ENCODE results near the gene CATSPER1. TPM values are rescaled to one million over a fixed set of nuclear protein-coding genes. Genes with fewer than 3 reads are reported as not detected.

Gene CATSPER1
- total RNA-seq, 1 experiment from 2014 or later, result 2.4 TPM

GRCh38 chr11:65973439-65974110 is 52.7 kb downstream of the CATSPER1 start:
- BruUV-seq (replicated peaks), result no TSS peak
- DNase-seq (ENCODE audit: low read depth, low spot score), result no peak
- POLR2A ChIA-PET, result interaction anchor here (0.5 kb wide), 1 partner anchor 41 kb away, joined by 3 read pairs; no protein-coding TSS in a partner anchor

GRCh38 chr11:65972116-65972515 is 54.2 kb downstream of the CATSPER1 start:
- H3K9me3 ChIP-seq (ENCODE audit: control insufficient read depth in 1 of 2, insufficient read depth in 1 of 2, low read depth in 1 of 2, low read length in 2 of 2), result no peaks in the 10 kb centered on the region
- no peaks in the 10 kb centered on the region for H3K4me1 ChIP-seq (ENCODE audit: control insufficient read depth in 1 of 2, insufficient read depth in 2 of 2, low read length in 2 of 2)
- no peak overlapping the region; the same call in 1 of the 2 replicates for H3K27ac ChIP-seq (ENCODE audit: low read depth, low read length)
- CTCF ChIA-PET, result interaction anchor here (0.9 kb wide), 1 partner anchor 112 kb away, joined by 3 read pairs; the partner anchor contains the start of gene MUS81
- ATAC-seq (no peak), DNase-seq (ENCODE audit: low read depth, low spot score) (no peak)
- intact Hi-C loops (cut with micrococcal nuclease), result no loop called here
- no peaks in the 10 kb centered on the region for H4K20me1 ChIP-seq (ENCODE audit: insufficient read depth)
- H3K9ac ChIP-seq (ENCODE audit: low read length), result no peak overlapping the region
- no peak overlapping the region for H2AFZ ChIP-seq (ENCODE audit: low read depth, low read length, poor library complexity, severe bottlenecking)
- peaks cover 4% of the 10 kb centered on the region; the same call in 1 of the 2 replicates for H3K79me2 ChIP-seq (ENCODE audit: insufficient read depth, low read length)
- H3K4me3 ChIP-seq (replicated peaks in 1 of 2; ENCODE audit: low read depth in 1 of 2, low read length in 2 of 2), result no peak overlapping the region
- no peak overlapping the region for H3K4me2 ChIP-seq (ENCODE audit: low read length)
- H3K9me2 ChIP-seq (ENCODE audit: insufficient read depth), result no peaks in the 10 kb centered on the region
- POLR2A ChIA-PET, result interaction anchor here (1.1 kb wide), 1 partner anchor 83 kb away, joined by 5 read pairs; no protein-coding TSS in a partner anchor
- no TSS peak for BruUV-seq (replicated peaks)
- peaks cover 14 to 19% of the 10 kb centered on the region in 2 experiments; a peak in 3 of 4 replicates for H3K36me3 ChIP-seq (ENCODE audit: control insufficient read depth in 1 of 2, insufficient read depth in 2 of 2, low read length in 2 of 2)
- RAD21 ChIA-PET (ENCODE audit: low non-redundant PET in 1 of 2, low total read pairs in 2 of 2, uncharacterized antibody in 2 of 2, unreplicated experiment in 2 of 2), result no interaction called here
- no peaks in the 10 kb centered on the region for H3K27me3 ChIP-seq (ENCODE audit: insufficient read depth, low read length)
- TF ChIP-seq SP1 (IDR thresholded peaks at IDR 0.05; ENCODE audit: low read depth) (no peak), CEBPB (IDR thresholded peaks at IDR 0.05; ENCODE audit: low read depth) (no peak), FOSL1 (IDR thresholded peaks at IDR 0.05; ENCODE audit: low read depth) (no peak), RAD21 (IDR thresholded peaks at IDR 0.05; ENCODE audit: low read depth) (no peak), EZH2 (IDR thresholded peaks at IDR 0.05) (no peak), YY1 (IDR thresholded peaks at IDR 0.05; ENCODE audit: extremely low read depth, insufficient replicate concordance, low read depth, low read length) (no peak), ZNF274 (IDR thresholded peaks at IDR 0.05; ENCODE audit: low read depth, low read length) (no peak), EZH2phosphoT487 (IDR thresholded peaks at IDR 0.05; ENCODE audit: borderline replicate concordance) (no peak), EGR1 (IDR thresholded peaks at IDR 0.05; ENCODE audit: low read depth) (no peak), SRF (IDR thresholded peaks at IDR 0.05; ENCODE audit: low read depth) (no peak)
- TF ChIP-seq, protein P1, sequence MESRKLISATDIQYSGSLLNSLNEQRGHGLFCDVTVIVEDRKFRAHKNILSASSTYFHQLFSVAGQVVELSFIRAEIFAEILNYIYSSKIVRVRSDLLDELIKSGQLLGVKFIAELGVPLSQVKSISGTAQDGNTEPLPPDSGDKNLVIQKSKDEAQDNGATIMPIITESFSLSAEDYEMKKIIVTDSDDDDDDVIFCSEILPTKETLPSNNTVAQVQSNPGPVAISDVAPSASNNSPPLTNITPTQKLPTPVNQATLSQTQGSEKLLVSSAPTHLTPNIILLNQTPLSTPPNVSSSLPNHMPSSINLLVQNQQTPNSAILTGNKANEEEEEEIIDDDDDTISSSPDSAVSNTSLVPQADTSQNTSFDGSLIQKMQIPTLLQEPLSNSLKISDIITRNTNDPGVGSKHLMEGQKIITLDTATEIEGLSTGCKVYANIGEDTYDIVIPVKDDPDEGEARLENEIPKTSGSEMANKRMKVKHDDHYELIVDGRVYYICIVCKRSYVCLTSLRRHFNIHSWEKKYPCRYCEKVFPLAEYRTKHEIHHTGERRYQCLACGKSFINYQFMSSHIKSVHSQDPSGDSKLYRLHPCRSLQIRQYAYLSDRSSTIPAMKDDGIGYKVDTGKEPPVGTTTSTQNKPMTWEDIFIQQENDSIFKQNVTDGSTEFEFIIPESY (IDR thresholded peaks at IDR 0.05; ENCODE audit: extremely low read depth, insufficient replicate concordance, low read length), result no peak
- TF ChIP-seq, protein P2, sequence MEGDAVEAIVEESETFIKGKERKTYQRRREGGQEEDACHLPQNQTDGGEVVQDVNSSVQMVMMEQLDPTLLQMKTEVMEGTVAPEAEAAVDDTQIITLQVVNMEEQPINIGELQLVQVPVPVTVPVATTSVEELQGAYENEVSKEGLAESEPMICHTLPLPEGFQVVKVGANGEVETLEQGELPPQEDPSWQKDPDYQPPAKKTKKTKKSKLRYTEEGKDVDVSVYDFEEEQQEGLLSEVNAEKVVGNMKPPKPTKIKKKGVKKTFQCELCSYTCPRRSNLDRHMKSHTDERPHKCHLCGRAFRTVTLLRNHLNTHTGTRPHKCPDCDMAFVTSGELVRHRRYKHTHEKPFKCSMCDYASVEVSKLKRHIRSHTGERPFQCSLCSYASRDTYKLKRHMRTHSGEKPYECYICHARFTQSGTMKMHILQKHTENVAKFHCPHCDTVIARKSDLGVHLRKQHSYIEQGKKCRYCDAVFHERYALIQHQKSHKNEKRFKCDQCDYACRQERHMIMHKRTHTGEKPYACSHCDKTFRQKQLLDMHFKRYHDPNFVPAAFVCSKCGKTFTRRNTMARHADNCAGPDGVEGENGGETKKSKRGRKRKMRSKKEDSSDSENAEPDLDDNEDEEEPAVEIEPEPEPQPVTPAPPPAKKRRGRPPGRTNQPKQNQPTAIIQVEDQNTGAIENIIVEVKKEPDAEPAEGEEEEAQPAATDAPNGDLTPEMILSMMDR (IDR thresholded peaks at IDR 0.05 in 2 of 3, conservative IDR thresholded peaks at IDR 0.05 in 1 of 3; ENCODE audit: borderline replicate concordance in 1 of 3, insufficient read depth in 1 of 3, low read depth in 2 of 3, low read length in 2 of 3), result no peak

More at GRCh38 chr11:65973439-65974110, 52.7 kb downstream of the CATSPER1 start:
- H3K4me2 ChIP-seq (ENCODE audit: low read length), result no peak overlapping the region
- ATAC-seq, result no peak
- H3K27me3 ChIP-seq (ENCODE audit: insufficient read depth, low read length), result no peaks in the 10 kb centered on the region
- no peak overlapping the region for H2AFZ ChIP-seq (ENCODE audit: low read depth, low read length, poor library complexity, severe bottlenecking)
- no peaks in the 10 kb centered on the region for H3K9me3 ChIP-seq (ENCODE audit: control insufficient read depth in 1 of 2, insufficient read depth in 1 of 2, low read depth in 1 of 2, low read length in 2 of 2)
- H3K9me2 ChIP-seq (ENCODE audit: insufficient read depth), result no peaks in the 10 kb centered on the region
- intact Hi-C loops (cut with micrococcal nuclease), result no loop called here
- ChIA-PET CTCF (no interaction called here), RAD21 (ENCODE audit: low non-redundant PET in 1 of 2, low total read pairs in 2 of 2, uncharacterized antibody in 2 of 2, unreplicated experiment in 2 of 2) (no interaction called here)
- no peaks in the 10 kb centered on the region for H3K4me1 ChIP-seq (ENCODE audit: control insufficient read depth in 1 of 2, insufficient read depth in 2 of 2, low read length in 2 of 2)
- peaks cover 10 to 15% of the 10 kb centered on the region in 2 experiments; a peak in 3 of 4 replicates for H3K36me3 ChIP-seq (ENCODE audit: control insufficient read depth in 1 of 2, insufficient read depth in 2 of 2, low read length in 2 of 2)
- H3K4me3 ChIP-seq (replicated peaks in 1 of 2; ENCODE audit: low read depth in 1 of 2, low read length in 2 of 2), result no peak overlapping the region
- no peak overlapping the region for H3K9ac ChIP-seq (ENCODE audit: low read length)
- no peaks in the 10 kb centered on the region for H3K79me2 ChIP-seq (ENCODE audit: insufficient read depth, low read length)
- H4K20me1 ChIP-seq (ENCODE audit: insufficient read depth), result no peaks in the 10 kb centered on the region
- TF ChIP-seq EZH2 (IDR thresholded peaks at IDR 0.05) (no peak), YY1 (IDR thresholded peaks at IDR 0.05; ENCODE audit: extremely low read depth, insufficient replicate concordance, low read depth, low read length) (no peak), CEBPB (IDR thresholded peaks at IDR 0.05; ENCODE audit: low read depth) (no peak)
- H3K27ac ChIP-seq (ENCODE audit: low read depth, low read length), result no peak overlapping the region

Data from HCT116 (cell line).